Neural progenitor cell (in vitro differentiated cells): ENCODE measurements around the gene MSL1. TPM values are rescaled to one million over a fixed set of nuclear protein-coding genes. Genes with fewer than 3 reads are reported as not detected.
A peak's percentile ranks its signal among the peaks of the same experiment; 100 is the strongest.

Source experiments
- DNase-seq: peaks from one replicate; pipeline ENCODE4 v3.0.0-alpha.2; 2016; ENCODE audit warnings: low spot score
- H2AFZ ChIP-seq: fragments of 200-600 bp; sonication (generic); replicated peaks from 2 replicates; pipeline ENCODE4 v1.6.1; 2016; ENCODE audit warnings: antibody characterized with exemption
- H3F3A ChIP-seq: fragments of 200-600 bp; sonication (generic); 2 replicates; pipeline ENCODE4 v1.6.1; 2016; ENCODE audit warnings: antibody characterized with exemption, low read depth
- H3K27ac ChIP-seq: fragments of 200-600 bp; sonication (generic); 2 replicates; pipeline ENCODE4 v1.5.1; 2016; ENCODE audit warnings: mild to moderate bottlenecking
- H3K27me3 ChIP-seq: fragments of 200-600 bp; sonication (generic); 2 replicates; pipeline ENCODE4 v1.6.1; 2016; ENCODE audit warnings: mild to moderate bottlenecking, moderate library complexity
- H3K36me3 ChIP-seq: fragments of 200-600 bp; sonication (generic); 2 replicates; pipeline ENCODE4 v1.5.1; 2016
- H3K4me1 ChIP-seq: fragments of 200-600 bp; sonication (generic); 2 replicates; pipeline ENCODE4 v1.6.1; 2016; ENCODE audit warnings: mixed run types
- H3K4me2 ChIP-seq: fragments of 200-600 bp; sonication (generic); 2 replicates; pipeline ENCODE4 v1.6.1; 2016
- H3K4me3 ChIP-seq: fragments of 200-600 bp; sonication (generic); 2 replicates; pipeline ENCODE4 v1.5.1; 2016
- H3K79me2 ChIP-seq: fragments of 200-600 bp; sonication (generic); 2 replicates; pipeline ENCODE4 v1.6.1; 2016; ENCODE audit warnings: low read depth
- H3K9ac ChIP-seq: fragments of 200-600 bp; sonication (generic); 2 replicates; pipeline ENCODE4 v1.6.1; 2016
- H3K9me3 ChIP-seq: fragments of 200-600 bp; sonication (generic); 2 replicates; pipeline ENCODE4 v1.5.1; 2016; ENCODE audit warnings: low read depth
- H4K20me1 ChIP-seq: fragments of 200-600 bp; sonication (generic); 2 replicates; pipeline ENCODE4 v1.6.1; 2016; ENCODE audit warnings: low read depth
- H3K27ac Mint-ChIP-seq: 3 replicates; pipeline ENCODE4 v1.8.0; 2021; ENCODE audit warnings: mixed read lengths
- H3K27me3 Mint-ChIP-seq: 2 replicates; pipeline ENCODE4 v1.8.0; 2022; ENCODE audit warnings: low read depth, mild to moderate bottlenecking, inconsistent platforms, moderate library complexity, mixed read lengths; ENCODE audit not compliant: insufficient read depth
- H3K36me3 Mint-ChIP-seq: 3 replicates; pipeline ENCODE4 v1.8.0; 2021; ENCODE audit warnings: mixed read lengths
- H3K4me1 Mint-ChIP-seq: 3 replicates; pipeline ENCODE4 v1.8.0; 2021; ENCODE audit warnings: mixed read lengths
- H3K4me3 Mint-ChIP-seq: 3 replicates; pipeline ENCODE4 v1.8.0; 2021; ENCODE audit warnings: mild to moderate bottlenecking, moderate library complexity, mixed read lengths
- H3K9me3 Mint-ChIP-seq: 3 replicates; pipeline ENCODE4 v1.8.0; 2020; ENCODE audit warnings: mixed read lengths
- EZH2 ChIP-seq: fragments of 200-600 bp; sonication (generic); IDR thresholded peaks from 2 replicates; pipeline ENCODE4 v1.6.1; 2017; ENCODE audit warnings: antibody characterized with exemption, mild to moderate bottlenecking, moderate library complexity
- EZH2phosphoT487 ChIP-seq: fragments of 200-600 bp; sonication (generic); IDR thresholded peaks from 2 replicates; pipeline ENCODE4 v1.6.1; 2017; ENCODE audit warnings: antibody characterized with exemption
- total RNA-seq: library from RNA; depleted of rRNA; stranded (reverse); fragments of >200 nt; gene quantifications from 2 replicates; pipeline ENCODE4 v1.2.3, GENCODE V29; 2015; ENCODE audit warnings: low replicate concordance
- TF ChIP-seq, protein P1 (sequence below): fragments of 200-600 bp; sonication (generic); IDR thresholded peaks from 2 replicates; pipeline ENCODE4 v1.5.1; 2017; ENCODE audit warnings: antibody characterized with exemption, mild to moderate bottlenecking

The MSL1 gene
- total RNA-seq, 1 donor from 2014 or later = 190 TPM

DNA sequence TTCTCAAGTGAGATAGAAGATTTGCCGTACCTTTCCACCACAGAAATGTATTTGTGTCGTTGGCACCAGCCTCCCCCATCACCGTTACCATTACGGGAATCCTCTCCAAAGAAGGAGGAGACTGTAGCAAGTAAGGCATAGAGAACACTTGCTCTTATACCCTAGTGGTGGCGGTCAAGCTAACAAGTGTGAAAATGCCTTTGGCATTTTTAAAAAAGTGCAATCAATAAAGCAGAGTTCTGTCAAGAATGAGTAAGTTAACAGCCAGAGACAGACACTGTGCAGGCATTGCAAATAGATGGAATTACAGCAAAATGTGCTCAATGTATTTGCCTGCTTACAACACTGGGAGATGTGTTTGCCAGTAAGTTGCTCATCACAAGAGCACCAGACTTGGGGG, 7.7 kb downstream of the MSL1 start:
- peaks cover 90% of the 10 kb centered on the region for H3K79me2 ChIP-seq
- H3K4me2 ChIP-seq = no peak overlapping the region
- no peak overlapping the region for H3K27ac ChIP-seq
- H3K27ac Mint-ChIP-seq = no peak overlapping the region
- peaks cover 56% of the 10 kb centered on the region for H3K36me3 Mint-ChIP-seq
- H3K27me3 Mint-ChIP-seq = no peaks in the 10 kb centered on the region
- H3K9ac ChIP-seq = no peak overlapping the region
- no peaks in the 10 kb centered on the region for H3K27me3 ChIP-seq
- no peak overlapping the region for H2AFZ ChIP-seq
- H3K4me1 ChIP-seq = peaks cover 9% of the 10 kb centered on the region
- H3K9me3 ChIP-seq = no peaks in the 10 kb centered on the region
- DNase-seq = no peak
- peaks cover 40% of the 10 kb centered on the region for H3F3A ChIP-seq
- no peak for TF ChIP-seq EZH2
- TF ChIP-seq, protein P1, sequence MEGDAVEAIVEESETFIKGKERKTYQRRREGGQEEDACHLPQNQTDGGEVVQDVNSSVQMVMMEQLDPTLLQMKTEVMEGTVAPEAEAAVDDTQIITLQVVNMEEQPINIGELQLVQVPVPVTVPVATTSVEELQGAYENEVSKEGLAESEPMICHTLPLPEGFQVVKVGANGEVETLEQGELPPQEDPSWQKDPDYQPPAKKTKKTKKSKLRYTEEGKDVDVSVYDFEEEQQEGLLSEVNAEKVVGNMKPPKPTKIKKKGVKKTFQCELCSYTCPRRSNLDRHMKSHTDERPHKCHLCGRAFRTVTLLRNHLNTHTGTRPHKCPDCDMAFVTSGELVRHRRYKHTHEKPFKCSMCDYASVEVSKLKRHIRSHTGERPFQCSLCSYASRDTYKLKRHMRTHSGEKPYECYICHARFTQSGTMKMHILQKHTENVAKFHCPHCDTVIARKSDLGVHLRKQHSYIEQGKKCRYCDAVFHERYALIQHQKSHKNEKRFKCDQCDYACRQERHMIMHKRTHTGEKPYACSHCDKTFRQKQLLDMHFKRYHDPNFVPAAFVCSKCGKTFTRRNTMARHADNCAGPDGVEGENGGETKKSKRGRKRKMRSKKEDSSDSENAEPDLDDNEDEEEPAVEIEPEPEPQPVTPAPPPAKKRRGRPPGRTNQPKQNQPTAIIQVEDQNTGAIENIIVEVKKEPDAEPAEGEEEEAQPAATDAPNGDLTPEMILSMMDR = no peak
- no peak for TF ChIP-seq EZH2phosphoT487
- H3K9me3 Mint-ChIP-seq = no peaks in the 10 kb centered on the region
- peaks cover 27% of the 10 kb centered on the region for H4K20me1 ChIP-seq
- no peak overlapping the region for H3K4me3 Mint-ChIP-seq
- H3K4me3 ChIP-seq = no peak overlapping the region
- H3K36me3 ChIP-seq = peaks cover 40% of the 10 kb centered on the region
- H3K4me1 Mint-ChIP-seq = peaks cover 7% of the 10 kb centered on the region

DNA sequence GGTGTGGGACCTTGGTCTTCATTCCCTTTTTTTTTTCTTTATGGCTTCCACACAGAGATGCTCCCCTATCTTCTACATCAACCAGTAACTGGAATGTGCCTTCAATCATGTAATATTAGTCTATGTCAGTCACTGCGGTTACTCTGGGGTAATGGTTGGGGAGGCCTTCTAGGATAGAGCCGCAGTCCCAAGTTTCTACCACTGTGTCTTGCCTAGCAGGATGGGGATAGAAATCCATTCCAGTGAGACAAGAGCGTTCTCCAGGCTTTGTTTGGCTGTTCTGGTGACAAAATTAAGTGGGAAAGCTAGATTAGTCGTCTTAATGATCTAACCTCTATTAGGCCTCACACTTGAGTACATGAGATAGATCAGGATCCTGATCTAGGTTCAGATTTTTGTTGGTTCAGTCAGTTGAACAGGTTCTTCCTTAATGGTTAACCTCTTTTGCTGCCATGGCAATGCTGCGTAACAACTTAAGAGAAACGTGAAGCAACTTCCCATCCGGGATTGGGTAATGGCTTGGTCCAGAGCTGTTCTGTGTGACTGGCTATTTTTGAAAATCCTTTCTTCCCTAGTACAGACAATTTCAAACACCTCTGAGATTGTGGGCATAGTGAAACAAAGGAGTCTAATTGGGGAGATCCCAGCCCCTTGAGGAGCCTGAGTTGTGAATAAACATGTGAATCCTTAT, 8.7 kb downstream of the MSL1 start:
- Histone ChIP-seq H3K4me2 (no peak overlapping the region), H3K27me3 (no peaks in the 10 kb centered on the region), H2AFZ (no peak overlapping the region), H3K79me2 (peaks cover 89% of the 10 kb centered on the region), H3K4me3 (no peak overlapping the region), H3K4me1 (peaks cover 6% of the 10 kb centered on the region), H3K9me3 (no peaks in the 10 kb centered on the region), H3K9ac (no peak overlapping the region), H3K27ac (peak overlapping the region; percentile 0), H3K36me3 (peaks cover 43% of the 10 kb centered on the region), H3F3A (peaks cover 50% of the 10 kb centered on the region), H4K20me1 (peaks cover 23% of the 10 kb centered on the region)
- DNase-seq = no peak
- Mint-ChIP-seq H3K9me3 (no peaks in the 10 kb centered on the region), H3K4me1 (no peaks in the 10 kb centered on the region), H3K27me3 (no peaks in the 10 kb centered on the region), H3K4me3 (no peak overlapping the region), H3K27ac (no peak overlapping the region), H3K36me3 (peaks cover 64% of the 10 kb centered on the region)
- TF ChIP-seq EZH2 (no peak), EZH2phosphoT487 (no peak)
- TF ChIP-seq, protein P1 = no peak

DNA sequence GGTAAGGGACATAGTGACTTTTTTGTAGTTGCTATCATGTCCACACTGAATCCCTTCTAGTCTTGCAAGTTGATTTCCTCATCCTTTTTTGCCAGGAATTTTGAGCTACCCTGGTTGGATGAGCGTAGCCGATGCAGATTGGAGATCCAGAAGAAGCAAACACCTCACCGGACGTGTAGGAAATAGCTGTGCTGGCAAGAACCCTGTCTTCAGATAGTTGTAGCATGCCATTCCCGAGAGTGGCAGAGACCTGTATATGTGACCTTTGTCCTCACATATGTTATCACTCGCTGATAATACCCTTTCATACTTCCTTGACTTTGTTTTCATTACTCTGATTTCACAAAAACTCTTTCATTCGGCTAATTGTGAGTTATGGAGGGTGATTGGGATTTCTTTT, 12.4 kb downstream of the MSL1 start:
- Histone ChIP-seq H3K27ac (peak overlapping the region; percentile 74), H4K20me1 (peaks cover 13% of the 10 kb centered on the region), H3K4me2 (no peak overlapping the region), H3K27me3 (no peaks in the 10 kb centered on the region), H3K9me3 (no peaks in the 10 kb centered on the region), H3K79me2 (peaks cover 79% of the 10 kb centered on the region), H3K9ac (no peak overlapping the region), H3F3A (peaks cover 78% of the 10 kb centered on the region), H3K4me3 (no peak overlapping the region), H3K4me1 (peaks cover 8% of the 10 kb centered on the region), H3K36me3 (peaks cover 41% of the 10 kb centered on the region), H2AFZ (no peak overlapping the region)
- Mint-ChIP-seq H3K36me3 (peaks cover 59% of the 10 kb centered on the region), H3K27ac (no peak overlapping the region), H3K4me3 (no peak overlapping the region), H3K27me3 (no peaks in the 10 kb centered on the region), H3K9me3 (no peaks in the 10 kb centered on the region), H3K4me1 (no peaks in the 10 kb centered on the region)
- TF ChIP-seq EZH2 (no peak), EZH2phosphoT487 (no peak)
- TF ChIP-seq, protein P1 = no peak
- no peak for DNase-seq
